Fibroblast of gingiva (primary cell): ENCODE measurements around the gene SDCCAG8.

Source experiments
- DNase-seq: peaks from one replicate; pipeline ENCODE4 v3.0.0-alpha.2; 2011; ENCODE audit warnings: low read depth

SDCCAG8 gene

GRCh38 chr1:243254233-243254926, 1.5 kb upstream of the SDCCAG8 start:
- peak; percentile 62 for DNase-seq

DNA sequence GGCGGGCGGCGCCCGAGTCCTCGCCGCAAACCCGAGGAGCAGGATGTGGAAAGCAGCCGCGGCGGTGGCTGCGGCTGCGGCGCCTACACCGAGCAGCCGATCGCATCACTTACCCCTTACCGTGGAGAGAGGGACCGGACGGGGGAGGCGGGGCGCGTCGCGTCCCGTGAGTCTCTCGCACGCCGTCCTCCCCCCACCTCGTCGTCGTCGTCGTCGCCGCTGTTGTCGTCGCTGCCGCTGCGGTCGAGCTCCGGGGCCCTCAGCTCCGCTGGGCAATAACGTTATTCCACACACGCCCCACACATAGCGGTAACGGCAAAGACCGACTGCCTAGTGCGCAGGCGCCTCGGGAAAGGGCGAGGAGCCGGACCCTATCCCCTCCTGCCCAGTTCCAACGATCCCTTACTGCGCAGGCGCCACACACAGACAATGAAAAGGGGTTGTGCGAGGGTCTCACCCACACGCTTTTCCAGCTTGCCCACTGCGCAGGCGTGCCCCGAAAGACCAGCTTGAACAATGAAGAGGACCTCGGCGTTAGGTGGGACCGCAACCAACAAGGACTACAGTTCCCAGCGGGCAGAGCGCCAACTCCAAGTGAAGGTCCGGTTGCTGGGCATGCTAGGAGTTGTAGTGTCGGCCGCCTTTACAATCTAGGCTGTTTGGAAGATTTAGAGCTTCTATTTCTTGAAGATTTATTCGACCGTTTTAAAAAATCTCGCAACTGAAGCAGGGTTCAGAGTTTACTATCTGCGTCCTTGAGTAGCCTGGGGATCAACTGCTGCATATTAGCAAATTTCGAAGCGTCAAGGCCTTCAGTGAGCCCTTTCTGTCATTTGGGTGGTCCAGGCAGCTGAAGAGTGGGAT, 682 bp upstream of the SDCCAG8 start, which contains the start of gene CEP170:
Gene CEP170, minus strand, starts transcription at position 355 of the 864 bp plus-strand sequence. CDS start 30,001 bp downstream, outside the sequence.
- peak; percentile 92 for DNase-seq

DNA sequence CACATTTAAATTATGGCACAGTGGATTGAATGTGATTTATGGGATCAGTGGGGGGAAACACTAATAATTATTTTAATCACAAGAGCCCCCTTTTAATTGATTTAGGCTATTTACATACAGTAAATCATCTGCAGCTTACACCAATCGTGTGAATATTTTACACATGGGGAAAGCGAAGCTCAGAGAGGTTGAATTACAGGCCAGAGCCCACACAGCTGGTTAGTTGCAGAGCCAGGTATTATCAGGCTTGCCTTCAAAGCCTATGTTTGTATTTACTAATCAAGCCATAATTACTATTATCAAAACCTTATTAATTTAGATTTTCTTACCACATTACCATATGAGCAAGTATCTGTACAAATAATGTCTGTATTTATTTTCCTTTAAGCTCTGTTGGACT, 749 bp downstream of the SDCCAG8 start:
- DNase-seq: no peak

DNA sequence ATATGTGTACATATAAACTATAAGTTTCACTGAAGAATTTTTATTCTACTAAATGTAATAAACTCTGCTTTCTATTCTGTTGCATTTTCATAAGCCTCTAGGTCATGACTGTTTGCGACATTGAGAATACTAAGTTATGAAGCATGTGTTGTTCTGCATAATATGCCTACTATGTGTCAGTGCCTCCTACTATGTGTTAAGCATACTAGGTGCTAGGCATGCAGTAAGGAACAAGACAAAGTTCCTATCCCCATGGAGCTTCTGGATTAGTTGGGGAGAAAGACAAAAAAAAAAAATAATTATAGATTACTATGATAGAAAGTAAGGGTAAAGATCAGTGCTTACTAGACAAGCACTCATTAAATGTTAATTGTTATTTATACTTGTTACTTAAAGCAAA, 1.3 kb downstream of the SDCCAG8 start:
- no peak for DNase-seq

- DNase-seq: no peak
Measured at GRCh38 chr1:243258731-243259130, 2.9 kb downstream of the SDCCAG8 start.

GRCh38 chr1:243260221-243260880, 4.5 kb downstream of the SDCCAG8 start:
- DNase-seq: no peak

GRCh38 chr1:243261390-243261789, 5.5 kb downstream of the SDCCAG8 start:
- peak; percentile 32 for DNase-seq

DNA sequence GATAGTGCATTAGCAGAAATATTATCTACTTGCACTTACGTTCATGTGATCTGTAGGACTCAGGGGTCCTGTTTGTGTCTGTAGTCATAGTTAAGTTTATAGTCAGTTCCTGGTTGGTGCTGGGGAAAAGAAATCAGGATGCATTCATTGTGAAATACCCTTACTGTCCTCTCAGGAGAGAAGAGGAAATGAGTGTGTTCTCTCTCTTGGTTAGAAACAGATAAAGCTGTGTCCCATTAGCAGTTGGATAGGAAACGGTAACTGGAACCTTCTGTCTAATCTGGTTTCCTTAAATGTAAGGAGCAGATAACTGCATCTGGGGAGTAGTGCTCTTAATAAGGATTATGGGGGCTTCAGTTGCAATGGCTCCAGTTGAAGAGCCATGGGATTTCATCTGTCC, 8.9 kb downstream of the SDCCAG8 start:
- peak; percentile 80 for DNase-seq

- no peak for DNase-seq
Measured at GRCh38 chr1:243266231-243266630, 10.4 kb downstream of the SDCCAG8 start.

GRCh38 chr1:243267471-243267880, 11.6 kb downstream of the SDCCAG8 start:
- peak; percentile 37 for DNase-seq

GRCh38 chr1:243267914-243268653, 12.2 kb downstream of the SDCCAG8 start:
- peak; percentile 34 for DNase-seq

GRCh38 chr1:243268751-243269460, 13.1 kb downstream of the SDCCAG8 start:
- no peak for DNase-seq

- no peak for DNase-seq
Measured at GRCh38 chr1:243269461-243269801, 13.6 kb downstream of the SDCCAG8 start.

DNA sequence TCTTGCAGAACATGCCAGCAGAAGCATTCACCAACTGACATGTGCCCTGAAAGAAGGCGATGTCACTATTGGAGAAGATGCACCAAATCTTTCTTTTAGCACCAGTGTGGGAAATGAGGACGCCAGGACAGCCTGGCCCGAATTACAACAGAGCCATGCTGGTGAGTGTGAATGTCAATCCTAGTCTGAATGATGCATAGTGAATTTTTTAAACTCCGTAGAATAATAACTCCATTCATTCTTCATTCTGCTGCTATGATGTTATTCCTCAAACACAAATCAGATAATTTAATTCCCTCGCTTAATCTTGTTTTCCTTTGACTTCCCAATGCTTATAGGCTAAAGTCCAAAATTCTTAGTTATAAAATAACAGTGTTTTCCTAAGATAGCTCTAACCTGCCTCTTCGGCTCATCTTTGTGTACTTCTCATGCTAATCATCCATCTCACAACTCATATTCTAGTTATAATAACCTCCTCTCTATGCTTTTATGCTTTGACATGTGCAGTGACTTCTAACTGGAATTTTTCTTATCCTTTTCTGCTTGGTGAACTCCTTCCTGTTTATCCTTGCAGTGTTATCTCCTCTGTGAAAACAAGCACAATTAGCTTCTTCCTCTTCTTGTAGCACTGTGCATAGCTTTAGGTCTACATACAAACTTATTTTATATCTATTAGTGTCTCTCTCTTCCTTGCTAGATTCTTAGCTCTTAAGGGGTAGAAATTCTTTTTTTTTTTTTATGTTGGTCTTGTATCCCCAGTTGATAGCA, 14.4 kb downstream of the SDCCAG8 start:
- DNase-seq: no peak

DNA sequence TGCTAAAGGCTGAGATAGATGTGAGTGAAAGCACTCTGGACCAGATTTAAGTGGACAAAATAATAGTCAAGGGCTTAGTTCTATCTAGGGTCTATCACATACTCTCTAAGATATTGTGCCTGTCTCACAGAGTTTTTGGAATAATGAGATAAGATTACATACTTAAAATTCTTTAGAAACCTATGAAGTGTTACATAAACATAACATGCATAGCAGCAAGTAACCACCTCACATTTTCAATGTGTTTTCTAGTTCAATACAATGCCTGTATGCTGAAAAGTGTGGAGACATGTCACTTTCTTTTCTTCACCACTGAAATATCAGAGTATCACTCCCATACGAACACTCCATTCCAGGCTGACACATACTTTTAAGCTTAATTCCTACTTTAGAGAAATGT, 16.2 kb downstream of the SDCCAG8 start:
- DNase-seq: no peak

DNA sequence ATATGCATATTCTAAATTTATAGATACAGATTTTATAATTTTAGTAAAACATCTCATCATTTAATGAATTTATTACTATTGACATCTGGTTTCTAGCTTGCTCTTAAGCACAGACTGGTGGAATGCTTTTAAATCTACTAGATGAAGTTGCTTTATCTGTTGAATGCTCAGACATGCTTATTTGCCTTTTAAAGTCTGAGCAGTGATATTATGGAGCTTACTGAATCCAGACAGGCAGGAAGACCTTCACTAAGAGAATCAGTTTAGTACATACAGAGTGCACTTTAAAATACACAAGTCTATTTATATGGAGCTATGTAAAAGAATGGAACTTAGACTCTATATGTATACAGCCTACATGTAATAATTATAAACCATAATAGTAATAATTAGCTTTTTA, 16.6 kb downstream of the SDCCAG8 start:
- DNase-seq: no peak

DNA sequence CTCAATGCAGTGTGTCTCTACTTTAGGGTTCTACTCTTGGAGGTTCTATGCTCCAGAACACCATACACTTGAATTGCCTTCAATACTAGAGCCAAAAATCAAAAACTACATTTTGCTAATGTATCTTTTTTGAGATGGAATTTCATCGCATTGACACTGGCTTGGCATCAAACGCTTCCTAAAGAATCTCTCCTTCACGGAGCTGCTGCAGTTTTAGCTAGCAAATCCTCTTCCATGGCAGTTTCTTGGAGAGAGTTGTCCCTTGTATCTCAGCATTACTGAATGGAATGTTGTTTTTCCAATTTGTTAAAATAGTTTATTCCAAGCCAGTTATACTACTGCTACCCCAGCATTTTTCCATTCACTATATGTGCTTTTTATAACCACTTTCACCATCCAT, 17.7 kb downstream of the SDCCAG8 start:
- no peak for DNase-seq

DNA sequence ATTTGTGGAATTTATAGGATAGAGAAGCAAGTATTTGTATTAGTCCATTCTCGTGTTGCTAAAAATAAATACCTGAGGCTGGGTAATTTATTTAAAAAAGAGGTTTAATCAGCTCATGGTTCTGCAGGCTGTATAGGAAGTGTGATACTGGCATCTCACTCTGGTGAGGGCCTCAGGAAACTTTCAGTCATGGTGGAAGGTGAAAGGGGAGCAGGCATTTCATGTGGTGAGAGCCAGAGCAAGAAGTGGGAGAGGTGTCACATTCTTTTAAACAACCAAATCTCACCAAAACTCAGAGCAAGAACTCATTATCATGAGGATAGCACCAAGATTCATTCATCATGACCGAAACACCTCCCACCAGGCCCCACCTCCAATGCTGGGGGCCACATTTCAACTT, 18.1 kb downstream of the SDCCAG8 start:
- no peak for DNase-seq

- no peak for DNase-seq
Measured at GRCh38 chr1:243275316-243275715, 19.5 kb downstream of the SDCCAG8 start.

- DNase-seq: no peak
Measured at GRCh38 chr1:243280571-243281129, 24.8 kb downstream of the SDCCAG8 start.
